ENCODE measurements around the gene ZNF8. TPM values are rescaled to one million over a fixed set of nuclear protein-coding genes. Genes with fewer than 3 reads are reported as not detected.

ZNF8 gene
- total and polyA plus RNA-seq, 10 of the 15 experiments (the other 5 are each of a cell fraction or from before 2014, with no cell fraction given): 0.46 to 5.4 (median 2.6) TPM

- TF ChIP-seq FOS (IDR thresholded peaks at IDR 0.05; ENCODE audit: borderline replicate concordance, extremely low read depth, insufficient read length) (no peak), SIX5 (IDR thresholded peaks at IDR 0.05; ENCODE audit: low read depth, low read length, severe bottlenecking) (no peak), IKZF1 (conservative IDR thresholded peaks at IDR 0.05) (no peak), IRF3 (IDR thresholded peaks at IDR 0.05) (no peak)
Observed at GRCh38 chr19:58265100-58265499, 13.7 kb upstream of the ZNF8 start (continued).

- DNase-seq (ENCODE audit: low read depth, low spot score) (no peak), FAIRE-seq (no peak), ATAC-seq (no peak)
- Histone ChIP-seq H3K4me1 (ENCODE audit: control insufficient read depth, insufficient read depth, low read length) (no peaks in the 10 kb centered on the region), H3K36me3 (ENCODE audit: control insufficient read depth in 2 of 2, insufficient read depth in 2 of 2, low read length in 1 of 2) (no peaks in the 10 kb centered on the region), H4K20me1 (ENCODE audit: control insufficient read depth, insufficient read depth) (no peaks in the 10 kb centered on the region), H3K27me3 (replicated peaks in 1 of 2; ENCODE audit: control insufficient read depth in 2 of 2, insufficient read depth in 2 of 2, low read length in 1 of 2) (no peaks in the 10 kb centered on the region), H3K9me3 (replicated peaks; ENCODE audit: control insufficient read depth, insufficient read depth, low read length) (peaks cover 27% of the 10 kb centered on the region; the same call in 2 of the 3 replicates), H3K79me2 (ENCODE audit: control insufficient read depth, insufficient read depth, low read length) (no peaks in the 10 kb centered on the region), H3K27ac (ENCODE audit: control insufficient read depth, insufficient read depth) (no peak overlapping the region), H2AFZ (ENCODE audit: control insufficient read depth, low read depth, low read length) (no peak overlapping the region), H3K4me2 (ENCODE audit: control insufficient read depth, insufficient read depth) (no peak overlapping the region), H3K9ac (ENCODE audit: control insufficient read depth, insufficient read depth, low read length) (no peak overlapping the region), H3K4me3 (no peak overlapping the region)
- BruUV-seq (replicated peaks): no TSS peak
- ChIA-PET POLR2A (interaction anchor here (1.5 kb wide), 1 partner anchor 10 kb away, joined by 3 read pairs; no protein-coding TSS in a partner anchor), RAD21 (ENCODE audit: unreplicated experiment) (no interaction called here), CTCF (no interaction called here), SMC1A (ENCODE audit: uncharacterized antibody, unreplicated experiment) (no interaction called here)
- in situ Hi-C loops (cut with MboI) (no loop called here), intact Hi-C loops (cut with micrococcal nuclease; ENCODE audit: unreplicated experiment) (no loop called here)
- 65% methylated on average over 3 of the region's 3 CpGs for WGBS (ENCODE audit: insufficient coverage, insufficient replicate concordance, low lambda C conversion rate, missing lambda C conversion rate)
- TF ChIP-seq JUND (IDR thresholded peaks at IDR 0.05; ENCODE audit: low read depth, low read length) (no peak), RAD51 (IDR thresholded peaks at IDR 0.05) (no peak), SUPT20H (IDR thresholded peaks at IDR 0.05; ENCODE audit: borderline replicate concordance, control insufficient read depth, low read depth, low read length) (no peak), E4F1 (IDR thresholded peaks at IDR 0.05; ENCODE audit: borderline replicate concordance, partially characterized antibody) (no peak), CBX5 (IDR thresholded peaks at IDR 0.05; ENCODE audit: low read depth) (no peak), ZNF24 (IDR thresholded peaks at IDR 0.05) (no peak), ZNF274 (IDR thresholded peaks at IDR 0.05; ENCODE audit: insufficient read depth, insufficient read length) (no peak), LARP7 (IDR thresholded peaks at IDR 0.05) (no peak), CEBPZ (IDR thresholded peaks at IDR 0.05; ENCODE audit: low read depth, low read length) (no peak), ZBED1 (IDR thresholded peaks at IDR 0.05; ENCODE audit: borderline replicate concordance) (no peak)
Observed at GRCh38 chr19:58268344-58268743, 10.4 kb upstream of the ZNF8 start.

All from GM12878 (cell line).